ENCODE measurements around the gene SLC8A1.

DNA sequence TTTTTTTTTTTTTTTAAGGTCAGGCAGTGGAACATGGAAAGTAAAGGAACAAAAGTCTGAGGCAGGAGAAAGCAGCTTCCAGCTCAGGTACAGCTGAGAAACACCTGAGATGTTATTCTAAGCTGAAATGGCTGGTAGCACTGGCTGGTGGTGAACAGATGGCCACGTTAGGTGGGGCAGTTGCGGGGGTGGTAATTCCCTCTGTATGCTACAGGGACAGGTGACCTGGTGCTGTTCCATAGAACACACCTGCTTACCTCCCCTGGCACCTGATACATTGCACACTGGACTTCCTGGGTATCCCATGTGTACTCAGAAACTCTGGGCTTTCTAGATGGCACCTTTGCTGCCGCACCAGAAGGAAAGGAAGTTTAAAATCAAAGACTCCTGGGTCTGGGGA lies 333.3 kb downstream of the SLC8A1 start:
- TF ChIP-seq, protein P1, sequence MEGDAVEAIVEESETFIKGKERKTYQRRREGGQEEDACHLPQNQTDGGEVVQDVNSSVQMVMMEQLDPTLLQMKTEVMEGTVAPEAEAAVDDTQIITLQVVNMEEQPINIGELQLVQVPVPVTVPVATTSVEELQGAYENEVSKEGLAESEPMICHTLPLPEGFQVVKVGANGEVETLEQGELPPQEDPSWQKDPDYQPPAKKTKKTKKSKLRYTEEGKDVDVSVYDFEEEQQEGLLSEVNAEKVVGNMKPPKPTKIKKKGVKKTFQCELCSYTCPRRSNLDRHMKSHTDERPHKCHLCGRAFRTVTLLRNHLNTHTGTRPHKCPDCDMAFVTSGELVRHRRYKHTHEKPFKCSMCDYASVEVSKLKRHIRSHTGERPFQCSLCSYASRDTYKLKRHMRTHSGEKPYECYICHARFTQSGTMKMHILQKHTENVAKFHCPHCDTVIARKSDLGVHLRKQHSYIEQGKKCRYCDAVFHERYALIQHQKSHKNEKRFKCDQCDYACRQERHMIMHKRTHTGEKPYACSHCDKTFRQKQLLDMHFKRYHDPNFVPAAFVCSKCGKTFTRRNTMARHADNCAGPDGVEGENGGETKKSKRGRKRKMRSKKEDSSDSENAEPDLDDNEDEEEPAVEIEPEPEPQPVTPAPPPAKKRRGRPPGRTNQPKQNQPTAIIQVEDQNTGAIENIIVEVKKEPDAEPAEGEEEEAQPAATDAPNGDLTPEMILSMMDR (IDR thresholded peaks at IDR 0.05; ENCODE audit: insufficient read depth, low read depth, low read length) = no peak
- TF ChIP-seq EZH2 (IDR thresholded peaks at IDR 0.05; ENCODE audit: insufficient read depth, low read length) = no peak

All from astrocyte (in vitro differentiated cells and primary cell).